HG03354 (cell line): ENCODE results near the gene APOLD1.
"Not testable (repeated sequence)": the region's sequence is repeated elsewhere in the genome, so short reads cannot be mapped to it uniquely, and the experiment has no call there.

ENCODE experiments used
- ATAC-seq: cut with Tn5 transposase; IDR thresholded peaks from one replicate; pipeline ENCODE4 v1.9.1; 2021; ENCODE audit warnings: mild to moderate bottlenecking; ENCODE audit not compliant: unreplicated experiment, poor library complexity, severe bottlenecking

The APOLD1 gene

GRCh38 chr12:12784911-12785814, at the start of gene APOLD1:
TSS of gene APOLD1 (plus strand) at chr12:12785659. CDS start at chr12:12785692, 33 bp downstream.
- ATAC-seq, result no peak

- peak; percentile 82 for ATAC-seq
These were observed 48.4 kb upstream of the APOLD1 start for GRCh38 chr12:12736759-12737676.

DNA sequence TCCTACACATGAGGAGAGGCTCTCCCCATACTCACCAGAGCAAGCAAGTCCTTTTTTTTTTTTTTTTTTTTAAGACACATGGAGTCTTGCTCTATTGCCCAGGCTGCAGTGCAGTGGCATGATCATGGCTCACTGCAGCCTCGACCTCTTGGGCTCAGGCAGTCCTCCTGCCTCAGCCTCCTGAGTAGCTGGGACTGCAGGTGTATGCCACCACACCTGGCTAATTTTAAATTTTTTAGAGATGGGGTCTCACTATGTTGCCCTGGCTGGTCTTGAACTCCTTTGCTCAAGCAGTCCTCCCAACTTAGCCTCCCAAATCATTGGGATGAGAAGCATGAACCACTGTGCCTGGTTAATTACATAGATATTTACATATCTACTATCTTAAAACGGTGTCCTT, 47.3 kb upstream of the APOLD1 start:
- ATAC-seq, result not testable (repeated sequence)

DNA sequence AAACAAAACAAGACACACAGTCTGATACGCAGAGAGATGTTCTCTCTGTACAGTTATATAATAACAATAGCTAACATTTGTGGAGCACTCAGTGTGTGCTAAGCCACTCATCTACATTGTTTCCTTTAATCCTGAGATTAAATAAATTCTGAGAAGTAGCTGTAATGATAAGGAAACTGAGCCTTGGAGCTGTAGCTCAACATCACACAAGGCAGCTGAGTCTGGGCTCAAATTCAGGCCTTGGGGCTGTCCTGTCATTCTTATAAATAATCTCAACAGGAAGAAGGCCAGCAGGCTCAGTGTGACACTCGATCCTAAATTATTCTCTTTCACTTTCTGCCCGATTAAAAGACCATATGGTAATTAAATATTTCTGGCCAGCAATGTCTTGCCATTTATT, 43.8 kb upstream of the APOLD1 start:
- ATAC-seq, result no peak

DNA sequence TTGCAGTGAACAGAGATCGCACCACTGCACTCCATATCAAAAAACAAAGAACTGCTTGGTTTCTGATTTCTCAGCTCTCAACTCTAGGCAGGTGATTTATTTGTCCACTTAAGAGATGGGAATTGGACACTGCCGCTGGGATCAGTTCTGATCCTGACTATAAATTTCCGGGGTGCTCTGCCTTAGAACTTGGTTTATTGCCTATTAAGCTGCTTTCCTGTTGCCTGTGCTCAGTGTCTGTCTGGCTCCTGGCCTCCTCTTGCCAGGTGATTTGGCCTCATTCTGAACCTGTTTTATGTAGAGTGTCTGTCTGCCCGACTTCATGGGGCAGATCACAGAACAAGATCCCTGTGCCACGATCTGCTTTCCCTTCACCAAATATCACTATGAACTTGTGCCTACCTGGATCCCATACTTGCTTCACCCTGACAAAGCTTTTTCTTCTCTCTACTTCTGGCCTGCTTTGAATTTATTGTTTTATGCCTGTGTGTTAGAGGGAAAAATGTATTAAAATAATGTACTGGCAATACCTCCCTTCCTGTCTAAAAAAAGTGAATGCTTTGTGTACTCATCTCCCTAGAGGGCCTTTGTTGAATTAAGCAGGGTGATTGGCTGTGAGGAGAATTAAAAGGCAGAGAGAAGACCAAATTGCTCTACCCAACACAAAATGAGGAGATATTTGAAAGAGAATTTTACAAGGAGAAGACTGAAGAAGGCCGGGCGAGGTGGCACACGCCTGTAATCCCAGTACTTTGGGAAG, 40.7 kb upstream of the APOLD1 start:
- no peak for ATAC-seq

GRCh38 chr12:12745576-12746211, 39.8 kb upstream of the APOLD1 start:
- ATAC-seq, result no peak

- no peak for ATAC-seq
These were observed 38.2 kb upstream of the APOLD1 start for GRCh38 chr12:12747278-12747677.

DNA sequence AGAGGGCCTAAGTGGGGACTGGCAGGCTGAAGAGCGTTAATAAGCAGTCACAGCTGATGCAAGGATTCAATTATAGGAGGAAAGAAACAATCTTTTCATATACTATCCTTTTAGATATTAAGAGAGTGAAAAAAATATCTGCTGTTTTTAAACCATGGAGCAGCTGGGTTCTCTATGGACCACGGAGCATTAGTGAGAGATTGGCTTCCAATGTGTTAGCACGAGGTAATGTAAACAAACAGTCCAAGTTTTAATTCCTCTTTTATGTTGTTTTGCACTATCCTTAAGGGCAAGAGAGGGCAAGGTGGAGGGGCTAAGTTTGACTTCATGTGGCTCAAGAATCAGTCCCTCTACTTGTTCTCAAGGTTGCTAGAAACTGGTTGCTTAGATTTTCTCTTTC, 37.4 kb upstream of the APOLD1 start:
- no peak for ATAC-seq

DNA sequence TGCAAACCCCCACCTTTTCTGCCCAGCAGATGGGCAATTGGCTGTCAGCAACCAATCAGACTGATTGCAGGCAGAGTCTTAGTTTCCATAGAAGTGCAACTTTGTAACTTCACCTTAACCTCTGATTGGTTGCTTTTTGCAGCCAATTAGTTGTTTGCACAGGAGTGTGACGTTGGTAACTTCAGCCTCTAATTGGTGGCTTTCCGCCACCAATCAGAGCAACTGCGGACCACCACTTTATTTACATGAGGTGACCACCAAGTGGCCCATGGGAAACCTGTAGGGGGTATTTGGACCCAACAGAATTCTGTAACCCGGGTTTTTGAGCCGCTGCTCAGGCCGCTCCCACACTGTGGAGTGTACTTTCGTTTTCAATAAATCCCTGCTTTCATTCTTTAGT, 36.0 kb upstream of the APOLD1 start:
- no peak for ATAC-seq

GRCh38 chr12:12755923-12756322, 29.5 kb upstream of the APOLD1 start:
- no peak for ATAC-seq

DNA sequence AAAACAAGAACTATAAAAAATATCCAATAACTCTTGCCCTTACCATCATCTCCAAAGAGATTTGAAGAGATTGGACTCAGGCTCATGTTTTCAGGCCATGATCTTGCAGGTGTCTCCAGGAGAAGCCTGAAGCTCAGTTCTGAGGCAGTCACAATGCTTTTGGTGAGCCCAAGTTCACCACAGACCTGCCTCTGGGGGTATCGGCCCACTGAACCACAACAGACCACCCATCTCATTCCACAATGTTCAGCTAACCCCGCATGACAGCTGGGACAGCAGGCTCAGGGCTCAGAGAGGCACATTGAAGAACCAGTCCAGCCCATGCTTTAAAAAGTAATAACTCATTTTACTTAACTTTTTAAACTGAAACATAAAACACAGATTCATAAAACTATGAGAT, 28.3 kb upstream of the APOLD1 start:
- no peak for ATAC-seq

DNA sequence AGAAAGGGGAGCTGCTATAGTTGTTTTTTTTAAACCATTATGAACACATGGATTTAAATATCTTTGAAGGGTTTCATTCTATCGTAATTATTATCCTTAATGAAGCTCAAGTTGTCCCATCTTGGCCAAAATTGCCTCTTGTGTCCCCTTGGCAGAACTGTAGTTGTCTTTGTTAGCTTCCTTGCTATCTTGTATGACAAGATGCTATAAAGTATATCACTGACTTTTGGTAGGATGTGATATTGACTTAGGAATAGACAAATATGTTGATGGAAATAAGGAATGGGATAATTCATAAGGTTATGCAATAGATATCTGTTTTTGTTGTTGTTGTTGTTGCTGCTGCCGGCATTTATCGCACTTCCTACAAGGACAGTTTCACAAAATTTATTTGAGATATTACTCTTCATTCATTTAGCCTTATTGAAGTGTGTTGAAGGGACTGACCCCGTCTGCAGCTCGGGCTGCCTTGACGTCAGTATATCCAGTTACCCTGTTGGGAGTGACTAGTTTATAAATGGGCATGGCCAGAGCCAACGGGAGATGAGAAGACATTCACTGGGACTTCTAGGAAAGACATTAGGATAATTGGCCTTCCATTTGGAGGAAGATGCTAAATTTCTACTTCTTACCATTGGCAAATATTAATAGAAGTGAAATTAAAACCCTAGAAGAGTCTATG, 26.1 kb upstream of the APOLD1 start:
- ATAC-seq, result no peak

DNA sequence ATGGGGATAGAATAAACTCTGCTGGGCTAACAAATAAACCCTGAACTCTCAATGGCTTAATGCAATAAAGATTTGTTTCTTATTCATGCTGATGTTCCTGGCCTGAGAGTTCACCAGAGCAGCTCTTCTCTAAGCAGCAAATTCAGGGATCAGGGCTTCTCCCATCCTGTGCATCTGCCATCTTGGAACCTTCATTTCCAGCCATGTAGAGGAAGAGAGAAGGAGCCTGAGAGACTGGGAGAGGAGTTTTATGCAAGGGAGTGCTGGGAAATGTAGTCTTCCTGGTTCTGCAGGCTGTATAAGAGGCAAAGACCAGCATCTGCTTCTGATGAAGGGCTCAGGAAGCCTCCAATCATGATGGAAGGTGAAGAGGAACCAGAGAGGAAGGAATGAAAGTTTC, 20.6 kb upstream of the APOLD1 start:
- ATAC-seq, result no peak

DNA sequence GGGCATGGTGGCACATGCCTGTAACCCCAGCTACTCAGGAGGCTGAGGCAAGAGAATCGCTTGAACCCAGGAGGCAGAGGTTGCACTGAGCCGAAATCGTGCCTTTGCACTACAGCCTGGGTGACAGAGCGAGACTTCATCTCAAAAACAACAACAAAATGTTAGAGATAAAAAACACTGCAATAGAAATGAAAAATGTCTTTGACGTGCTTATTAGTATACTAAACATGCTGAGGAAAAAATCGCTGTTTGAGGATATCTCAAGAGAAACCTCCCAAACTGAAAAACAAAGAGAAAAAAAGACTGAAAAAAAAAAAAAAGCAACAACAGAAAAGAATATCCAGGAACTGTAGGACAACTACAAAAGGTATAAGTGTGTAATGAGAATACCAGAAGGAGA, 15.2 kb upstream of the APOLD1 start:
- no peak for ATAC-seq

DNA sequence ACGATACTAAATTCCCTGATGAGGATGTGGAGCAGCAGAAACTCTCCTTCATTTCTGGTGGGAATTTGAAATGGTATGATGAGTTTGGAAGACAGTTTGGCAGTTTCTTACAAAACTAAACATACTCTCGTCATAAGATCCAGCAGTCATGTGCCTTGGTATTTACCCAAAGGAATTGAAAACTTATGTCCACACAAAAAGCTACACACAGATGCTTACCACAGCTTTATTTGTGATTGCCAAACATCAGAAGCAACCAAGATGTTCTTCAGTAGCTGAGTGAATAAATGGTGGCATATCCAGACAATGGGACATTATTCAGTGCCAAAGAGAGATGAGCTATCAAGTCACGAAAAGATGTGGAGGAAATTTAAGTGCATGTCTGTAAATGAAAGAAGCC, 10.7 kb upstream of the APOLD1 start:
- no peak for ATAC-seq

DNA sequence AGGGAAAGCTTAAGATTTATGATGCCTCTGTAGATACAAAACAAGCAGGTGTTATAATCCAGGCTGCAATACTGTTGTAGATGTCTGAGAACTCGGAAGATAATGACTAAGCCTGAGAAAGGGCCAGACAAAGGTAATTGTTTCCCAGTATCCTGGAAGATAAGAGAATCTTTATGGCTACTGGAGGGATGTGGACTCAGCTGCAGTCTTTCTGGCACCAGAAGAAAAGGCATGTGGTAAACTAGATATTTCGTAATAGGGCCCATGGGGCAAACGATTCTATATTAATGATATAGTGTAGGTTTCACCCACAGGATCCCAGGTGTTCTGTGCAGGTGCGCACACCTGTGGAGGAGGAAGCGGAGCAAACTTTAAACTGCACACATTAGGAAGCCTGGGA, 9.2 kb upstream of the APOLD1 start:
- no peak for ATAC-seq

GRCh38 chr12:12777092-12777491, 8.4 kb upstream of the APOLD1 start:
- no peak for ATAC-seq

DNA sequence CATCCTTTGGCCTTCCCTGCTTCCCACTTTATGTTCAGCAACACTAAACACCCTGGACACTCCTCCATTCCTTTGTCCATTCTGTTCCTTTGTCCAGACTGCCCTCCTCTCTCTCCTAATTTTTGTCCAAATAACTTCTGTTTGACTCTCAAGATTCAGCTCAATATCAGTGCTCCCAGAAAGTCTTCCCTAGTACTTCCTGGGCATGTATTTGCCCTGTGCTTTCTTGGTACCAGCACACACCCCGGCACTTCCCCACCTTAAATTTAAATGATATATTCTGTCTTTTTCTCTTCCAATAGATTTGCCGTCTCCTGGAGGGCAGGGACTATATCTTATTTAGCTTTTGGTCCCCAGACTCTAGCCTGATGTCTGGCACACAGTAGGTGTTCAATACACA, 6.5 kb upstream of the APOLD1 start:
- no peak for ATAC-seq

- no peak for ATAC-seq
These were observed 5.9 kb upstream of the APOLD1 start for GRCh38 chr12:12779529-12779928.
